Measurements from ENCODE around the gene SH2D1B.
"Not testable (repeated sequence)": the region's sequence is repeated elsewhere in the genome, so short reads cannot be mapped to it uniquely, and the experiment has no call there.

SH2D1B gene

GRCh38 chr1:162412002-162412401 is at the start of gene SH2D1B:
TSS of gene SH2D1B (minus strand) at chr1:162412136. CDS start at chr1:162412016, 120 bp downstream.
- Histone ChIP-seq H3K4me3 (ENCODE audit: low read depth, low read length) (no peak within 1 kb of the TSS), H3K36me3 (replicated peaks) (no peaks in the 10 kb centered on the region), H3K27ac (no peak within 1 kb of the TSS), H3K27me3 (replicated peaks) (no peaks in the 10 kb centered on the region)
- DNase-seq, result peak; percentile 53
- in situ Hi-C loops (cut with HindIII; ENCODE audit: low pct_ligation_motif_present, low sequenced_read_pairs), result no loop called here
- no peak for TF ChIP-seq CTCF (IDR thresholded peaks at IDR 0.05; ENCODE audit: low read depth, low read length, missing control alignments)

- in situ Hi-C loops (cut with HindIII; ENCODE audit: low pct_ligation_motif_present, low sequenced_read_pairs), result no loop called here
- Histone ChIP-seq H3K27ac (no peak overlapping the region), H3K36me3 (replicated peaks) (no peaks in the 10 kb centered on the region), H3K4me3 (ENCODE audit: low read depth, low read length) (no peak overlapping the region), H3K27me3 (replicated peaks) (no peaks in the 10 kb centered on the region)
- no peak for TF ChIP-seq CTCF (IDR thresholded peaks at IDR 0.05; ENCODE audit: low read depth, low read length, missing control alignments)
- no peak for DNase-seq
Observed at GRCh38 chr1:162458236-162458635, 46.3 kb upstream of the SH2D1B start.

- Histone ChIP-seq H3K27ac (no peak overlapping the region), H3K4me3 (ENCODE audit: low read depth, low read length) (no peak overlapping the region), H3K27me3 (replicated peaks) (no peaks in the 10 kb centered on the region), H3K36me3 (replicated peaks) (no peaks in the 10 kb centered on the region)
- in situ Hi-C loops (cut with HindIII; ENCODE audit: low pct_ligation_motif_present, low sequenced_read_pairs), result no loop called here
- no peak for DNase-seq
- no peak for TF ChIP-seq CTCF (IDR thresholded peaks at IDR 0.05; ENCODE audit: low read depth, low read length, missing control alignments)
Observed at GRCh38 chr1:162456323-162456722, 44.4 kb upstream of the SH2D1B start.

GRCh38 chr1:162454361-162454760 is 42.4 kb upstream of the SH2D1B start:
- in situ Hi-C loops (cut with HindIII; ENCODE audit: low pct_ligation_motif_present, low sequenced_read_pairs); H3K36me3 ChIP-seq (replicated peaks); DNase-seq; H3K27ac ChIP-seq; H3K4me3 ChIP-seq (ENCODE audit: low read depth, low read length); H3K27me3 ChIP-seq (replicated peaks): not testable (repeated sequence)

GRCh38 chr1:162446946-162447345 is 35.0 kb upstream of the SH2D1B start:
- DNase-seq, result no peak
- no peaks in the 10 kb centered on the region for H3K27me3 ChIP-seq (replicated peaks)
- no peak overlapping the region for H3K27ac ChIP-seq
- H3K36me3 ChIP-seq (replicated peaks), result no peaks in the 10 kb centered on the region
- TF ChIP-seq CTCF (IDR thresholded peaks at IDR 0.05; ENCODE audit: low read depth, low read length, missing control alignments), result no peak
- no peak overlapping the region for H3K4me3 ChIP-seq (ENCODE audit: low read depth, low read length)
- in situ Hi-C loops (cut with HindIII; ENCODE audit: low pct_ligation_motif_present, low sequenced_read_pairs), result no loop called here

GRCh38 chr1:162444903-162445302 is 33.0 kb upstream of the SH2D1B start:
- Histone ChIP-seq H3K27ac (no peak overlapping the region), H3K4me3 (ENCODE audit: low read depth, low read length) (no peak overlapping the region), H3K27me3 (replicated peaks) (no peaks in the 10 kb centered on the region), H3K36me3 (replicated peaks) (no peaks in the 10 kb centered on the region)
- no peak for DNase-seq
- in situ Hi-C loops (cut with HindIII; ENCODE audit: low pct_ligation_motif_present, low sequenced_read_pairs), result no loop called here
- no peak for TF ChIP-seq CTCF (IDR thresholded peaks at IDR 0.05; ENCODE audit: low read depth, low read length, missing control alignments)

- H3K27ac ChIP-seq; DNase-seq; in situ Hi-C loops (cut with HindIII; ENCODE audit: low pct_ligation_motif_present, low sequenced_read_pairs): not testable (repeated sequence)
Observed at GRCh38 chr1:162432977-162433713, 21.2 kb upstream of the SH2D1B start.

More at GRCh38 chr1:162432977-162433713, 21.2 kb upstream of the SH2D1B start:
- not testable (repeated sequence) for H3K36me3 ChIP-seq (replicated peaks); H3K4me3 ChIP-seq (ENCODE audit: low read depth, low read length); H3K27me3 ChIP-seq (replicated peaks)
